HAP-1 (cell line): ENCODE results near the gene PSMD7.
"Not testable (repeated sequence)": the region's sequence is repeated elsewhere in the genome, so short reads cannot be mapped to it uniquely, and the experiment has no call there.

Experiments used
- DNase-seq, 2 experiments: peaks; one replicate each; pipeline ENCODE4 v3.0.0-alpha.2; 2016 to 2020; ENCODE audit warnings: low spot score in 2 of 2
- H3K27me3 ChIP-seq: fragments of 250-450 bp; sonication (Bioruptor Pico); 2 replicates; pipeline ENCODE4 v1.5.1; 2020; ENCODE audit warnings: low read depth, mild to moderate bottlenecking, moderate library complexity
- H3K36me3 ChIP-seq: fragments of 250-450 bp; sonication (Bioruptor Pico); replicated peaks from 2 replicates; pipeline ENCODE4 v1.5.1; 2020; ENCODE audit warnings: mild to moderate bottlenecking
- H3K4me1 ChIP-seq: fragments of 250-450 bp; sonication (Bioruptor Pico); 2 replicates; pipeline ENCODE4 v1.5.1; 2020; ENCODE audit warnings: mild to moderate bottlenecking
- H3K4me3 ChIP-seq: fragments of 250-450 bp; sonication (Bioruptor Pico); 2 replicates; pipeline ENCODE4 v1.5.1; 2020; ENCODE audit warnings: mild to moderate bottlenecking, moderate library complexity
- H3K9me3 ChIP-seq: fragments of 250-450 bp; sonication (Bioruptor Pico); 2 replicates; pipeline ENCODE4 v1.5.1; 2020; ENCODE audit warnings: mild to moderate bottlenecking, moderate library complexity
- in situ Hi-C: fragments of 300-500 bp; cut with MboI; formaldehyde crosslinking; loops from 3 replicates; pipeline ENCODE4 v1.14.3; 2020; ENCODE audit warnings: low sequenced_read_pairs, inconsistent platforms, mixed read lengths

The PSMD7 gene

DNA sequence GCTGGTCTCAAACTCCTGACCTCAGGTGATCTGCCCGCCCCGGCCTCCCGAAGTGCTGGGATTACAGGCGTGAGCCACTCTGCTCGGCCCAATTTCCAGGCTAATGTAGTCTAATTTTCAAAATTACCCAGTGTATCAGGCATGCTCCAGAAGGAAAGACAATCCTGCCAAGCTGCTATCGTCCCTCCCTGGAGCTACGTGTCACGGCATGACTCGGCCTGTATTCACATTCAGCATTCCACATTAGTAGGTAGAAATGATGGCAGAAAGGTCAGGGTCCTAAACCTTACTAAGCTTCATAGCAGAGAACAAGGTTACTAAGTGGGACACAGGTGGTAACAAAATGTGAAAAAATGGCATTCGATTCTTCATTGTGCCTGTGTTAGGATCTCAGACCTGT is 42.6 kb downstream of the PSMD7 start:
- in situ Hi-C loops, H3K4me3 ChIP-seq, H3K27me3 ChIP-seq, H3K9me3 ChIP-seq, DNase-seq, H3K4me1 ChIP-seq, H3K36me3 ChIP-seq: not testable (repeated sequence)

DNA sequence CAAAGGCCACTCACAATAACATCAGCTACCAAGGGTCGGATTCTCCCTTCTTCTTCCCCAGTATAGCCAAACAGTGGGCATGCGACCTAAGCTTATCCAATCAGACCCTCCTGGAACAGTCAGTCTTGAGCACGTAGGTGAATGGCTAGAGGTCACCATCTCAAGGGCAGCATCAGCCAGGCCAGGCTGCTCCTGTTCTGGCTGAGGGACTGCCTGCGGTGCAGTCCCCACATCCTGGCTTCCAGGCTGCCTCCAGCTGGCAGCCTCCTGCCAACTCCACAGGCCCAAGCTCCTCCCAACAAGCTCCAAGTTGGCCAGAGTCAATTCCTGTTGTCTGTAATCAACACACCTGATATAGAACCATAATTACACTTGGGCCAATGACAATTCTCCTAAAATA is 56.4 kb downstream of the PSMD7 start:
- in situ Hi-C loops, H3K4me3 ChIP-seq, DNase-seq, H3K9me3 ChIP-seq, H3K4me1 ChIP-seq, H3K27me3 ChIP-seq: not testable (repeated sequence)
- 0 out of 2 replicates have a peak, but pooled peaks cover 10% of the 10 kb centered on the region for H3K36me3 ChIP-seq
